ENCODE results near the gene HVCN1.
"Not testable (repeated sequence)": the region's sequence is repeated elsewhere in the genome, so short reads cannot be mapped to it uniquely, and the experiment has no call there.

Gene HVCN1

GRCh38 chr12:110668480-110669192 is 20.3 kb downstream of the HVCN1 start:
- DNase-seq (ENCODE audit: low read depth, low spot score), result no peak

- DNase-seq (ENCODE audit: low read depth, low spot score), result no peak
Measured at GRCh38 chr12:110667671-110668070, 21.2 kb downstream of the HVCN1 start.

- DNase-seq (ENCODE audit: low read depth, low spot score), result no peak
Measured at GRCh38 chr12:110666892-110667291, 22.0 kb downstream of the HVCN1 start.

- no peak for DNase-seq (ENCODE audit: low read depth, low spot score)
Measured at GRCh38 chr12:110661337-110661972, 27.5 kb downstream of the HVCN1 start.

- DNase-seq (ENCODE audit: low read depth, low spot score), result no peak
Measured at GRCh38 chr12:110658878-110659277, 30.0 kb downstream of the HVCN1 start.

GRCh38 chr12:110658242-110658641 is 30.7 kb downstream of the HVCN1 start:
- no peak for DNase-seq (ENCODE audit: low read depth, low spot score)

- no peak for DNase-seq (ENCODE audit: low read depth, low spot score)
Measured at GRCh38 chr12:110657747-110658146, 31.2 kb downstream of the HVCN1 start.

- no peak for DNase-seq (ENCODE audit: low read depth, low spot score)
Measured at GRCh38 chr12:110656071-110656655, 32.8 kb downstream of the HVCN1 start.

- not testable (repeated sequence) for DNase-seq (ENCODE audit: low read depth, low spot score)
Measured at GRCh38 chr12:110654238-110654637, 34.7 kb downstream of the HVCN1 start.

- peak; percentile 65 for DNase-seq (ENCODE audit: low read depth, low spot score)
Measured at GRCh38 chr12:110649341-110649847, 39.5 kb downstream of the HVCN1 start.

- DNase-seq (ENCODE audit: low read depth, low spot score), result no peak
Measured at GRCh38 chr12:110647631-110648040, 41.3 kb downstream of the HVCN1 start.

GRCh38 chr12:110641521-110641920 is 47.4 kb downstream of the HVCN1 start:
- DNase-seq (ENCODE audit: low read depth, low spot score), result peak; percentile 21

- no peak for DNase-seq (ENCODE audit: low read depth, low spot score)
Measured at GRCh38 chr12:110640275-110641025, 48.5 kb downstream of the HVCN1 start.

- DNase-seq (ENCODE audit: low read depth, low spot score), result no peak
Measured at GRCh38 chr12:110639336-110640141, 49.4 kb downstream of the HVCN1 start.

- no peak for DNase-seq (ENCODE audit: low read depth, low spot score)
Measured at GRCh38 chr12:110638796-110639195, 50.1 kb downstream of the HVCN1 start.

- no peak for DNase-seq (ENCODE audit: low read depth, low spot score)
Measured at GRCh38 chr12:110637869-110638441, 51.0 kb downstream of the HVCN1 start.

GRCh38 chr12:110636516-110636915 is 52.4 kb downstream of the HVCN1 start:
- DNase-seq (ENCODE audit: low read depth, low spot score), result no peak

GRCh38 chr12:110635055-110635454 is 53.9 kb downstream of the HVCN1 start:
- no peak for DNase-seq (ENCODE audit: low read depth, low spot score)

GRCh38 chr12:110627500-110628195 is 61.3 kb downstream of the HVCN1 start:
- no peak for DNase-seq (ENCODE audit: low read depth, low spot score)

- DNase-seq (ENCODE audit: low read depth, low spot score), result no peak
Measured at GRCh38 chr12:110622582-110622981, 66.3 kb downstream of the HVCN1 start.
